Measurements from ENCODE around the gene INPP5K. TPM values are rescaled to one million over a fixed set of nuclear protein-coding genes. Genes with fewer than 3 reads are reported as not detected.

Gene INPP5K
- total and polyA plus RNA-seq, 10 of the 15 experiments (the other 5 are each of a cell fraction or from before 2014, with no cell fraction given), result 0.58 to 41.2 (median 23.3) TPM

DNA sequence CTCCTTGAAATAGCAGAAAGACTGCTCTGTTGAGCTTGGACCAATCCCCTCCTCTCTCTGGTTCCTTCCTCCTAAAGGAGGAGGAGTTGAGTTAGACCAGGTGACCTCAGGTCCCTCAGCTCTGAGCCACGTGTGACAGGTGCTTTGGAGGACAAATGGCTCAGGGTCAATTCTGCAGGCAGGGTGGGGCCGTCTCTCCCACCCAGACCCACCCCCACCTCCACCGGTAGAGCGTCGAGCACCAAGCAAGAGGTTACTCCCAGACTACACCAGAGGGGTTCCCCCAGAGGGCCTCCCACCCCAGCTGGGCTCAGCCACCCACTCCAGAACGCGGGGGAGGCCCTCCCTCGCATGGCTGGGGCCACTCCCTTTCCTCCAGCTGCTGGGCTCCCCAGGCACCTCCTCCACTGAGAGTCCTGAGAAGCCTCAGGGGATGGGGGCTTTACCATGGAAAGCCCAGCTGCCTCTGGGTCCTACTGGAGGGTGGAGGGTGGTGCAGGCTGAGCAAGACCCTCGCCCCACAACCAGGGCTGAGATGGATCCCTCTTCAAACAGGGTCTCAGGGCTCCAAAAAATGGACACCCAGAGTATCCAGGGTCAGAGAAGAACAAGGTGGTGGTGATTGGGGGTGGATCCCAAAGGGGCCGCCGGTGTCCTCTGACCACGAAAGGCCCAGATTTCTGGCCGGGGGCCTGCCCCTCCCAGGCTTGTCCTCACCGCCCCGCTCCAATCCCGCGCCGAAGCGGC lies 31.6 kb downstream of the INPP5K start (continued):
- no peak; the same call in 1 of the 2 replicates for TF ChIP-seq SMC3 (IDR thresholded peaks at IDR 0.05; ENCODE audit: borderline replicate concordance, low read length)
- no peak for TF ChIP-seq CHD1 (IDR thresholded peaks at IDR 0.05; ENCODE audit: low read depth, low read length)
- TF ChIP-seq TCF12 (IDR thresholded peaks at IDR 0.05; ENCODE audit: low read depth, low read length), result peak; percentile 94
- no peak for TF ChIP-seq MYB (IDR thresholded peaks at IDR 0.05; ENCODE audit: borderline replicate concordance, low read depth, low read length)
- TF ChIP-seq RAD21 (IDR thresholded peaks at IDR 0.05; ENCODE audit: insufficient read depth, low read depth, low read length), result no peak
- no peak for TF ChIP-seq NFYA (IDR thresholded peaks at IDR 0.05; ENCODE audit: borderline replicate concordance, low read depth, low read length)
- no peak for TF ChIP-seq NRF1 (conservative IDR thresholded peaks at IDR 0.05; ENCODE audit: low read depth, low read length)

- Histone ChIP-seq H3K36me3 (ENCODE audit: control insufficient read depth in 2 of 2, insufficient read depth in 2 of 2, low read length in 1 of 2) (peaks cover 0 to 4% of the 10 kb centered on the region in 2 experiments; a peak in 3 of 4 replicates), H3K4me2 (ENCODE audit: control insufficient read depth, insufficient read depth) (peak overlapping the region; percentile 66), H3K4me3 (no peak overlapping the region; the same call in 1 of the 2 replicates), H3K4me1 (ENCODE audit: control insufficient read depth, insufficient read depth, low read length) (peaks cover 16% of the 10 kb centered on the region), H3K9me3 (replicated peaks; ENCODE audit: control insufficient read depth, insufficient read depth, low read length) (no peaks in the 10 kb centered on the region), H3K79me2 (ENCODE audit: control insufficient read depth, insufficient read depth, low read length) (peaks cover 12% of the 10 kb centered on the region), H3K9ac (ENCODE audit: control insufficient read depth, insufficient read depth, low read length) (no peak overlapping the region), H4K20me1 (ENCODE audit: control insufficient read depth, insufficient read depth) (no peaks in the 10 kb centered on the region), H2AFZ (ENCODE audit: control insufficient read depth, low read depth, low read length) (no peak overlapping the region), H3K27me3 (replicated peaks in 1 of 2; ENCODE audit: control insufficient read depth in 2 of 2, insufficient read depth in 2 of 2, low read length in 1 of 2) (no peaks in the 10 kb centered on the region), H3K27ac (ENCODE audit: control insufficient read depth, insufficient read depth) (0 out of 2 replicates have a peak overlapping the region, but pooled peaks have one; percentile 42)
- CTCF ChIA-PET, result interaction anchor here (0.9 kb wide), 1 partner anchor 9 kb away, joined by 3 read pairs; no protein-coding TSS in a partner anchor
- RAD21 ChIA-PET (ENCODE audit: unreplicated experiment), result interaction anchor here (1.1 to 1.4 kb wide), 3 partner anchors 9 to 119 kb away, joined by 5 to 16 read pairs (median 6); partner anchors contain the start of gene INPP5K
- 97% methylated on average over 29 of the region's 29 CpGs for WGBS (ENCODE audit: insufficient coverage, insufficient replicate concordance, low lambda C conversion rate, missing lambda C conversion rate)
- DNase-seq (ENCODE audit: low read depth, low spot score) (no peak), ATAC-seq (no peak), FAIRE-seq (no peak)
- TSS peak; percentile 35 for BruUV-seq (replicated peaks)
- no peak for TF ChIP-seq KAT2A (conservative IDR thresholded peaks at IDR 0.05; ENCODE audit: control insufficient read depth, low read depth, low read length)
- no peak for TF ChIP-seq POLR2AphosphoS5 (IDR thresholded peaks at IDR 0.05; ENCODE audit: low read length)
- TF ChIP-seq, protein P1, sequence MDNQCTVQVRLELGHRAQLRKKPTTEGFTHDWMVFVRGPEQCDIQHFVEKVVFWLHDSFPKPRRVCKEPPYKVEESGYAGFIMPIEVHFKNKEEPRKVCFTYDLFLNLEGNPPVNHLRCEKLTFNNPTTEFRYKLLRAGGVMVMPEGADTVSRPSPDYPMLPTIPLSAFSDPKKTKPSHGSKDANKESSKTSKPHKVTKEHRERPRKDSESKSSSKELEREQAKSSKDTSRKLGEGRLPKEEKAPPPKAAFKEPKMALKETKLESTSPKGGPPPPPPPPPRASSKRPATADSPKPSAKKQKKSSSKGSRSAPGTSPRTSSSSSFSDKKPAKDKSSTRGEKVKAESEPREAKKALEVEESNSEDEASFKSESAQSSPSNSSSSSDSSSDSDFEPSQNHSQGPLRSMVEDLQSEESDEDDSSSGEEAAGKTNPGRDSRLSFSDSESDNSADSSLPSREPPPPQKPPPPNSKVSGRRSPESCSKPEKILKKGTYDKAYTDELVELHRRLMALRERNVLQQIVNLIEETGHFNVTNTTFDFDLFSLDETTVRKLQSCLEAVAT (IDR thresholded peaks at IDR 0.05), result peak; percentile 75; the same call in 1 of the 2 replicates
- no peak for TF ChIP-seq NFIC (IDR thresholded peaks at IDR 0.05; ENCODE audit: low read depth, low read length)
- no peak for TF ChIP-seq SP1 (IDR thresholded peaks at IDR 0.05; ENCODE audit: low read depth, low read length)
- no peak for TF ChIP-seq CUX1 (IDR thresholded peaks at IDR 0.05; ENCODE audit: insufficient replicate concordance, low read depth, low read length)
- intact Hi-C loops (cut with micrococcal nuclease; ENCODE audit: unreplicated experiment) (no loop called here), in situ Hi-C loops (cut with MboI) (no loop called here)
- POLR2A ChIA-PET, result interaction anchor here (2.7 kb wide), 1 partner anchor 9 kb away, joined by 22 read pairs; no protein-coding TSS in a partner anchor
- SMC1A ChIA-PET (ENCODE audit: uncharacterized antibody, unreplicated experiment), result interaction anchor here (1.1 kb wide), 1 partner anchor 10 kb away, joined by 5 read pairs; no protein-coding TSS in a partner anchor
Observed at GRCh38 chr17:1484060-1484535, 32.3 kb downstream of the INPP5K start.
